ENCODE results near the gene NSFL1C. TPM values are rescaled to one million over a fixed set of nuclear protein-coding genes. Genes with fewer than 3 reads are reported as not detected.
A peak's percentile ranks its signal among the peaks of the same experiment; 100 is the strongest.

NSFL1C gene
- total RNA-seq, 2 experiments from 2014 or later = 67.2 to 67.9 TPM

- no peak overlapping the region for H3K27ac Mint-ChIP-seq
- no peaks in the 10 kb centered on the region for H3K27me3 Mint-ChIP-seq
Observed at GRCh38 chr20:1397710-1398109, 68.9 kb downstream of the NSFL1C start.

DNA sequence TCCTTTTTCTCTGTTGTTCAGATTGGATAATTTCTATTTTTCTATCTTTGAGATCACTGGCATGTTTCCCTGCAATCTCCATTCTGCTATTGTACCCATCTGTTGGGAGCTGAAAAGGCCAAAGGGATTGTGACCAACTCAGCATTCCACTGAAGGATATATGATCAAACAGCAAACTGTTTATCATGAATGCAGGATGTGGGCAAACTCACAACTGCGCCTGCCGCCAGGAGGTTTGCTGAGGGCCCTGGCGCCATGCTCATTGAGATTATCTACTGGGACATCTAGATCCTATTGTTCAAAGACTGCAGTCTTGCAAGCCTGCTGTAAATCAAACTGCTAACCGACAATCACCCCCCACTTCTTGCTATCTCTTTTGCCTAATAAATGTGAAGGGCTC is 69.9 kb downstream of the NSFL1C start:
- peaks cover 3% of the 10 kb centered on the region for H3K36me3 Mint-ChIP-seq (ENCODE audit: low read depth)
- no peaks in the 10 kb centered on the region for H3K27me3 Mint-ChIP-seq
- peaks cover 13% of the 10 kb centered on the region for H3K4me1 Mint-ChIP-seq (ENCODE audit: low read depth)
- H3K9me3 Mint-ChIP-seq = no peaks in the 10 kb centered on the region
- no peak overlapping the region for H3K4me3 Mint-ChIP-seq
- TF ChIP-seq, protein P1, sequence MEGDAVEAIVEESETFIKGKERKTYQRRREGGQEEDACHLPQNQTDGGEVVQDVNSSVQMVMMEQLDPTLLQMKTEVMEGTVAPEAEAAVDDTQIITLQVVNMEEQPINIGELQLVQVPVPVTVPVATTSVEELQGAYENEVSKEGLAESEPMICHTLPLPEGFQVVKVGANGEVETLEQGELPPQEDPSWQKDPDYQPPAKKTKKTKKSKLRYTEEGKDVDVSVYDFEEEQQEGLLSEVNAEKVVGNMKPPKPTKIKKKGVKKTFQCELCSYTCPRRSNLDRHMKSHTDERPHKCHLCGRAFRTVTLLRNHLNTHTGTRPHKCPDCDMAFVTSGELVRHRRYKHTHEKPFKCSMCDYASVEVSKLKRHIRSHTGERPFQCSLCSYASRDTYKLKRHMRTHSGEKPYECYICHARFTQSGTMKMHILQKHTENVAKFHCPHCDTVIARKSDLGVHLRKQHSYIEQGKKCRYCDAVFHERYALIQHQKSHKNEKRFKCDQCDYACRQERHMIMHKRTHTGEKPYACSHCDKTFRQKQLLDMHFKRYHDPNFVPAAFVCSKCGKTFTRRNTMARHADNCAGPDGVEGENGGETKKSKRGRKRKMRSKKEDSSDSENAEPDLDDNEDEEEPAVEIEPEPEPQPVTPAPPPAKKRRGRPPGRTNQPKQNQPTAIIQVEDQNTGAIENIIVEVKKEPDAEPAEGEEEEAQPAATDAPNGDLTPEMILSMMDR (IDR thresholded peaks at IDR 0.05) = no peak
- H3K27ac Mint-ChIP-seq = no peak overlapping the region
- ChIA-PET POLR2A (no interaction called here), CTCF (no interaction called here)
- intact Hi-C loops (cut with micrococcal nuclease) = no loop called here
- ATAC-seq (no peak), DNase-seq (no peak)

More at GRCh38 chr20:1397710-1398109, 68.9 kb downstream of the NSFL1C start:
- ChIA-PET POLR2A (interaction anchor here (0.6 kb wide), 1 partner anchor 282 kb away, joined by 3 read pairs; no protein-coding TSS in a partner anchor), CTCF (interaction anchor here (1.1 to 1.3 kb wide), 2 partner anchors 9 to 41 kb away, joined by 3 to 4 read pairs; no protein-coding TSS in a partner anchor)
- no peak for ATAC-seq
- Mint-ChIP-seq H3K4me3 (no peak overlapping the region), H3K9me3 (peaks cover 1% of the 10 kb centered on the region), H3K4me1 (ENCODE audit: low read depth) (peaks cover 18% of the 10 kb centered on the region), H3K36me3 (ENCODE audit: low read depth) (no peaks in the 10 kb centered on the region)
- no peak for DNase-seq
- TF ChIP-seq, protein P1 (IDR thresholded peaks at IDR 0.05) = peak; percentile 39
- intact Hi-C loops (cut with micrococcal nuclease) = no loop called here

GRCh38 chr20:1396264-1396663 is 70.4 kb downstream of the NSFL1C start:
- ATAC-seq = no peak
- H3K27ac Mint-ChIP-seq = no peak overlapping the region
- TF ChIP-seq, protein P1 (IDR thresholded peaks at IDR 0.05) = no peak
- H3K27me3 Mint-ChIP-seq = no peaks in the 10 kb centered on the region
- POLR2A ChIA-PET = no interaction called here
- H3K9me3 Mint-ChIP-seq = no peaks in the 10 kb centered on the region
- CTCF ChIA-PET = no interaction called here
- peaks cover 5% of the 10 kb centered on the region for H3K36me3 Mint-ChIP-seq (ENCODE audit: low read depth)
- H3K4me3 Mint-ChIP-seq = no peak overlapping the region
- intact Hi-C loops (cut with micrococcal nuclease) = no loop called here
- no peak for DNase-seq
- H3K4me1 Mint-ChIP-seq (ENCODE audit: low read depth) = peaks cover 16% of the 10 kb centered on the region

DNA sequence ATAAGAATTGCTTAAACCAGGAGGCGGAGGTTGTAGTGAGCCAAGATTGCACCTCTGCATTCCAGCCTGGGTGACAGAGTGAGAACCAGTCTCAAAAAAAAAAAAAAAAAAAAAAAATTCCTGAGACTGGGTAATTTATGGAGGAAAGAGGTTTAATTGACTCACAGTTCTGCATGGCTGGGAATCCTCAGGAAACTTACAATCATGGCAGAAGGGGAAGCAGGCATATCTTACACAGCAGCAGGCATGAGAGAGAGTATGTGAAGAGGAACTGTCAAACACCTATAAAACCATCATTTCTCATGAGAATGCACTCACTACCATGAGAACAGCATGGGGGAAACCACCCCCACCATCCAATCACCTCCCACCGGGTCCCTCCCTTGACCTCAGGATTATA is 72.0 kb downstream of the NSFL1C start:
- TF ChIP-seq, protein P1 (IDR thresholded peaks at IDR 0.05) = no peak
- peaks cover 18% of the 10 kb centered on the region for H3K36me3 Mint-ChIP-seq (ENCODE audit: low read depth)
- no peak overlapping the region for H3K27ac Mint-ChIP-seq
- no peaks in the 10 kb centered on the region for H3K27me3 Mint-ChIP-seq
- no peak for DNase-seq
- H3K9me3 Mint-ChIP-seq = no peaks in the 10 kb centered on the region
- ATAC-seq = no peak
- POLR2A ChIA-PET = no interaction called here
- no peak overlapping the region for H3K4me3 Mint-ChIP-seq
- CTCF ChIA-PET = interaction anchor here (0.9 kb wide), 1 partner anchor 42 kb away, joined by 5 read pairs; no protein-coding TSS in a partner anchor
- intact Hi-C loops (cut with micrococcal nuclease) = loop anchor here (5.0 kb wide), 2 partner anchors 37 to 67 kb away; partner anchors contain the start of gene SDCBP2
- H3K4me1 Mint-ChIP-seq (ENCODE audit: low read depth) = peaks cover 31% of the 10 kb centered on the region

- intact Hi-C loops (cut with micrococcal nuclease) = loop anchor here (2.0 to 5.0 kb wide), 3 partner anchors 36 to 66 kb away; partner anchors contain the start of gene SDCBP2
- Mint-ChIP-seq H3K4me1 (ENCODE audit: low read depth) (peaks cover 41% of the 10 kb centered on the region), H3K9me3 (no peaks in the 10 kb centered on the region), H3K27ac (peak overlapping the region; percentile 91), H3K36me3 (ENCODE audit: low read depth) (peaks cover 27% of the 10 kb centered on the region), H3K27me3 (no peaks in the 10 kb centered on the region), H3K4me3 (peak overlapping the region; percentile 82)
- ATAC-seq (no peak), DNase-seq (no peak)
- TF ChIP-seq, protein P1 (IDR thresholded peaks at IDR 0.05) = no peak
- POLR2A ChIA-PET = interaction anchor here (0.7 to 4.4 kb wide), 4 partner anchors 10 to 57 kb away, joined by 3 to 18 read pairs (median 8); no protein-coding TSS in a partner anchor
- CTCF ChIA-PET = no interaction called here
Observed at GRCh38 chr20:1393507-1393882, 73.2 kb downstream of the NSFL1C start.

All from activated CD8-positive, alpha-beta T cell treated with anti-CD3 and anti-CD28 coated beads for 36 hours (primary cell).